SU-DHL-6 (cell line): ENCODE measurements around the gene FAM229A.

Source experiments
- H2AFZ ChIP-seq: fragments of 200-600 bp; sonication (generic); 2 replicates; pipeline ENCODE4 v1.6.1; 2014; ENCODE audit warnings: low read depth, mild to moderate bottlenecking, moderate library complexity, mixed read lengths, antibody characterized with exemption, low read length; ENCODE audit not compliant: severe bottlenecking
- H3F3A ChIP-seq: fragments of 200-600 bp; shearing (Covaris generic); 2 replicates; pipeline ENCODE4 v1.6.0; 2016; ENCODE audit warnings: antibody characterized with exemption, mild to moderate bottlenecking; ENCODE audit not compliant: insufficient read depth
- H3K27ac ChIP-seq: fragments of 200-600 bp; sonication (generic); 2 replicates; pipeline ENCODE4 v1.5.1; 2016; ENCODE audit warnings: low read depth, mild to moderate bottlenecking, low read length, moderate library complexity, mixed read lengths
- H3K27me3 ChIP-seq: fragments of 200-600 bp; sonication (generic), shearing (Covaris generic); 2 replicates; pipeline ENCODE4 v1.6.0; 2014; ENCODE audit warnings: mild to moderate bottlenecking, low read length
- H3K36me3 ChIP-seq: fragments of 200-600 bp; sonication (generic); 2 replicates; pipeline ENCODE4 v1.6.1; 2014; ENCODE audit warnings: mild to moderate bottlenecking, low read length, mixed read lengths
- H3K4me2 ChIP-seq: fragments of 300-600, 200-600 bp; shearing (Covaris generic), sonication (generic); 2 replicates; pipeline ENCODE4 v1.6.0; 2014; ENCODE audit warnings: low read length, low read depth, mild to moderate bottlenecking; ENCODE audit not compliant: poor library complexity, severe bottlenecking
- H3K4me3 ChIP-seq: fragments of 200-600 bp; sonication (generic); 2 replicates; pipeline ENCODE4 v1.5.1; 2014; ENCODE audit warnings: antibody characterized with exemption, low read length, mild to moderate bottlenecking, mixed read lengths; ENCODE audit not compliant: insufficient read depth, poor library complexity, severe bottlenecking
- H3K79me2 ChIP-seq: fragments of 200-600 bp; sonication (generic); 2 replicates; pipeline ENCODE4 v1.6.1; 2014; ENCODE audit warnings: mild to moderate bottlenecking, low read length, moderate library complexity; ENCODE audit not compliant: insufficient read depth
- H3K9ac ChIP-seq: fragments of 200-600 bp; sonication (generic); 2 replicates; pipeline ENCODE4 v1.7.0; 2014; ENCODE audit warnings: mild to moderate bottlenecking, low read length
- H3K9me2 ChIP-seq: fragments of 200-600 bp; sonication (generic); replicated peaks from 2 replicates; pipeline ENCODE4 v1.6.1; 2014; ENCODE audit warnings: low read length; ENCODE audit not compliant: insufficient read depth
- H3K9me3 ChIP-seq: fragments of 200-600 bp; sonication (generic); 2 replicates; pipeline ENCODE4 v1.6.1; 2014; ENCODE audit warnings: low read length, mixed read lengths; ENCODE audit not compliant: insufficient read depth
- H4K20me1 ChIP-seq: fragments of 200-600 bp; sonication (generic); 2 replicates; pipeline ENCODE4 v1.6.1; 2014; ENCODE audit warnings: low read depth, mild to moderate bottlenecking, antibody characterized with exemption, low read length, moderate library complexity, mixed read lengths
- EZH2phosphoT487 ChIP-seq: fragments of 200-600 bp; sonication (generic), shearing (Covaris generic); conservative IDR thresholded peaks from 2 replicates; pipeline ENCODE4 v1.6.1; 2018; ENCODE audit warnings: mild to moderate bottlenecking, antibody characterized with exemption, low read length, moderate library complexity, mixed read lengths
- TF ChIP-seq, protein P1 (sequence below): fragments of 200-600 bp; sonication (generic); IDR thresholded peaks from one replicate; pipeline ENCODE4 v1.5.1; 2017; ENCODE audit warnings: antibody characterized with exemption, mild to moderate bottlenecking, low read length, moderate library complexity; ENCODE audit not compliant: insufficient read depth, poor library complexity, severe bottlenecking

Gene FAM229A

DNA sequence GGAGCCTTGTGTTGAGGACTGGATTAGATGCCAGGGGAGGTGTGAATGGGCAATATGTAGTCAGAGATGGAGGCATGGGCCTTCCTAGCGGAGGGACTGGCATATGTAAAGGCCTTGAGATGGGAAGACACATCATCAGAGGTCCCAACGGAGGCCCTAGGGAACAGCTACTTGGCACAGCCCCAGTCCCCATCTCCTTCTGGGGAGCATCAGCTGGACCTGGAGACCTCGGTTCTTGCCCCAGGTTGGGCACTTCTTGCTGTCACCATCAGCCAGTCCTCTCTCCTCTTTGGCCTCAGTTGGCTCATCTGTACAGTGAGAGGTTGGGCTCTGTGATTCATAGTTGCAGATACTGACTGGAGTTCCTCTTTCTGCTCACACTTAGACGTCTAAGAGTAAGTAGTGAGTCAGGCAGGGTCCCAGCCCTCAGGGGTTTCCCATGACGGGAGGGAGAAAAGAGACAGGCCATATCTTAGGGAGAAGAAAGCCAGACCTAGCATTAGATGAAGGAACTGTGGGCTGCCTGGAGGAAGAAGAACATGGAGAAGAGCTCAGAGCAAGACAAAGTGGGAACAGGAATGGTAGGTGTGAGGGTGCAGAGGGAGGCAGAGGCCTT is 22.8 kb downstream of the FAM229A start:
- Histone ChIP-seq H3K4me2 (no peak overlapping the region), H3F3A (peaks cover 4% of the 10 kb centered on the region; the same call in 1 of the 2 replicates), H3K9me3 (no peaks in the 10 kb centered on the region), H3K27me3 (no peaks in the 10 kb centered on the region), H4K20me1 (no peaks in the 10 kb centered on the region), H3K9ac (no peak overlapping the region), H3K4me3 (no peak overlapping the region), H3K9me2 (no peaks in the 10 kb centered on the region), H3K36me3 (no peaks in the 10 kb centered on the region), H3K79me2 (peaks cover 10% of the 10 kb centered on the region; the same call in 1 of the 2 replicates), H2AFZ (no peak overlapping the region), H3K27ac (no peak overlapping the region)
- TF ChIP-seq, protein P1, sequence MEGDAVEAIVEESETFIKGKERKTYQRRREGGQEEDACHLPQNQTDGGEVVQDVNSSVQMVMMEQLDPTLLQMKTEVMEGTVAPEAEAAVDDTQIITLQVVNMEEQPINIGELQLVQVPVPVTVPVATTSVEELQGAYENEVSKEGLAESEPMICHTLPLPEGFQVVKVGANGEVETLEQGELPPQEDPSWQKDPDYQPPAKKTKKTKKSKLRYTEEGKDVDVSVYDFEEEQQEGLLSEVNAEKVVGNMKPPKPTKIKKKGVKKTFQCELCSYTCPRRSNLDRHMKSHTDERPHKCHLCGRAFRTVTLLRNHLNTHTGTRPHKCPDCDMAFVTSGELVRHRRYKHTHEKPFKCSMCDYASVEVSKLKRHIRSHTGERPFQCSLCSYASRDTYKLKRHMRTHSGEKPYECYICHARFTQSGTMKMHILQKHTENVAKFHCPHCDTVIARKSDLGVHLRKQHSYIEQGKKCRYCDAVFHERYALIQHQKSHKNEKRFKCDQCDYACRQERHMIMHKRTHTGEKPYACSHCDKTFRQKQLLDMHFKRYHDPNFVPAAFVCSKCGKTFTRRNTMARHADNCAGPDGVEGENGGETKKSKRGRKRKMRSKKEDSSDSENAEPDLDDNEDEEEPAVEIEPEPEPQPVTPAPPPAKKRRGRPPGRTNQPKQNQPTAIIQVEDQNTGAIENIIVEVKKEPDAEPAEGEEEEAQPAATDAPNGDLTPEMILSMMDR = no peak
- no peak for TF ChIP-seq EZH2phosphoT487

DNA sequence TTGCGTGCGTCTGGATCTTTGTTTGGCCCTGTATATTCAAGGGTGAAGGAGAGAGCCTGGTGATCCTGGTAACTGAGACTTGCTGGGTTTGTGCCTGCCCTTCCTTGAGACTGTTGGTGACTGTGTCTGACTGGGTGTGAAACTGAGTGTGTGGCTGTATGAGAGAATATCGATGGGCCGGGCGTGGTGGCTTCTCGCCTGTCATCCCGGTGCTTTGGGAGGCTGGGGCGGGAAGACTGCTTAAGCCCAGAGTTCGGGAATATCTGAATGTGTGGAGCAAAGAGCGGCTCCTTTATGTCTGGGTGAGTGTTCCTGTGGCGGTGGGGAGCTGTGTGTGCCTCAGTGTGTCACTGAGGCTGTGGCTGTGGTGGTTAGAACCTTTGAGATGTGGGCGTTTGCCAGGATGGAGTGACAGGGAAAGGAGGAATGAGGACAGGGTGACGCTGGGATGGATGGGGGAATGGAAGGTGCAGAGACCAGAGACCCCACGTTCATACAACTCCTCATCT is 23.6 kb downstream of the FAM229A start:
- Histone ChIP-seq H3K27me3 (no peaks in the 10 kb centered on the region), H3K9me3 (no peaks in the 10 kb centered on the region), H3K27ac (no peak overlapping the region), H3K4me3 (no peak overlapping the region), H3K36me3 (no peaks in the 10 kb centered on the region; the same call in 1 of the 2 replicates), H3K4me2 (no peak overlapping the region), H3K9me2 (no peaks in the 10 kb centered on the region), H3K79me2 (peaks cover 10% of the 10 kb centered on the region; the same call in 1 of the 2 replicates), H3K9ac (0 out of 2 replicates have a peak overlapping the region, but pooled peaks have one; percentile 10), H3F3A (peaks cover 12% of the 10 kb centered on the region), H2AFZ (no peak overlapping the region), H4K20me1 (no peaks in the 10 kb centered on the region)
- TF ChIP-seq, protein P1 = no peak
- no peak for TF ChIP-seq EZH2phosphoT487

DNA sequence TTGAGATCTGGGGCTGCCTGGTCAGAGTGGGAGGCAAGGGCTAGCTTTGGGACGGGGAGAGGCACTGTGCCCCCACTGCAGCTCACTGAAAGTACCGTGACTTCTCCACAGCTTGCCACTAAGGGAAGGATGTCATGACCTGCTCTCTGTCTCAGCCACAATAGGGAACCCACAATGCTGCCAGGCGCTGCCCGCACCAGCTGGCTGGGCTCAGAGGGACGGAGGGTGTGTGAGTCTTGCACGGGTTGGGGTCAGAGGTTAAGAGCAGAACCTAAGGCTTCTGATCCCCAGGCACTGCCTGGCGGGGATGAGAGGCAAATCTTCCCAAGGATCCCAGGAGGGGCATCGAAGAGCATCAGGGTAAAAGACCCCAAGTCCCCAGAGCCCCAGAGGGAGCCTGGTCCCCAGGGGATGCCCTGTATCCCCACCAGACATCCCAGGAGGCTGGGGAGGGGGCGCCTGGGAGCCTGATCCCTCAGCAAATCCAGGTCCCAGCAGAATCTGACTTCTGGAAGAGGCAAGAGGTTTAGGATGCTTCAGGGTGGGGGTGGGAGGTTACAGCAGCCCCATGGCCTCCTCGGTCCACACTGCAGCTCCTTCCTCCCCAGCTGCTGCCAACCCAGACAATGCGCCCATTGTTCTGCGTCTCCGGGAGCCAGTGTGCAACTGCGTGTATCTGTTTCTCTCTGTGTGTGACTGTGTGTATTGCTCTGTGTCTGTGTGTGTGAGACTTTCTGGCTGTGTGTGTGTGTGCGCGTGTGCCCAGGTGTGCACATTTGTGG is 24.2 kb downstream of the FAM229A start:
- peaks cover 19% of the 10 kb centered on the region for H3F3A ChIP-seq
- no peaks in the 10 kb centered on the region; the same call in 1 of the 2 replicates for H3K36me3 ChIP-seq
- H3K9me2 ChIP-seq = no peaks in the 10 kb centered on the region
- H3K4me2 ChIP-seq = no peak overlapping the region
- no peaks in the 10 kb centered on the region for H4K20me1 ChIP-seq
- no peaks in the 10 kb centered on the region for H3K27me3 ChIP-seq
- H3K79me2 ChIP-seq = peaks cover 10% of the 10 kb centered on the region; the same call in 1 of the 2 replicates
- H3K9me3 ChIP-seq = no peaks in the 10 kb centered on the region
- no peak overlapping the region for H3K4me3 ChIP-seq
- no peak overlapping the region for H2AFZ ChIP-seq
- TF ChIP-seq EZH2phosphoT487 = 0 out of 2 replicates have a peak, but pooled peaks have one; percentile 85
- TF ChIP-seq, protein P1 = no peak
- no peak overlapping the region for H3K27ac ChIP-seq
- H3K9ac ChIP-seq = peak overlapping the region; percentile 10; the same call in 1 of the 2 replicates
